C4-2B (cell line): ENCODE measurements around the gene ZFR2.

Experiments
- ZFX ChIP-seq: fragments of 450-650 bp; IDR thresholded peaks from 2 replicates; pipeline ENCODE4 v1.6.1; 2017
- TF ChIP-seq, protein P1 (sequence below): fragments of 450-650 bp; conservative IDR thresholded peaks from 2 replicates; pipeline ENCODE4 v1.5.1; 2017; ENCODE audit warnings: mild to moderate bottlenecking

- TF ChIP-seq, protein P1, sequence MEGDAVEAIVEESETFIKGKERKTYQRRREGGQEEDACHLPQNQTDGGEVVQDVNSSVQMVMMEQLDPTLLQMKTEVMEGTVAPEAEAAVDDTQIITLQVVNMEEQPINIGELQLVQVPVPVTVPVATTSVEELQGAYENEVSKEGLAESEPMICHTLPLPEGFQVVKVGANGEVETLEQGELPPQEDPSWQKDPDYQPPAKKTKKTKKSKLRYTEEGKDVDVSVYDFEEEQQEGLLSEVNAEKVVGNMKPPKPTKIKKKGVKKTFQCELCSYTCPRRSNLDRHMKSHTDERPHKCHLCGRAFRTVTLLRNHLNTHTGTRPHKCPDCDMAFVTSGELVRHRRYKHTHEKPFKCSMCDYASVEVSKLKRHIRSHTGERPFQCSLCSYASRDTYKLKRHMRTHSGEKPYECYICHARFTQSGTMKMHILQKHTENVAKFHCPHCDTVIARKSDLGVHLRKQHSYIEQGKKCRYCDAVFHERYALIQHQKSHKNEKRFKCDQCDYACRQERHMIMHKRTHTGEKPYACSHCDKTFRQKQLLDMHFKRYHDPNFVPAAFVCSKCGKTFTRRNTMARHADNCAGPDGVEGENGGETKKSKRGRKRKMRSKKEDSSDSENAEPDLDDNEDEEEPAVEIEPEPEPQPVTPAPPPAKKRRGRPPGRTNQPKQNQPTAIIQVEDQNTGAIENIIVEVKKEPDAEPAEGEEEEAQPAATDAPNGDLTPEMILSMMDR = no peak
- no peak for TF ChIP-seq ZFX
Measured at GRCh38 chr19:3837332-3837731, 31.5 kb downstream of the ZFR2 start.
